ENCODE data around the gene PGAP2. TPM values are rescaled to one million over a fixed set of nuclear protein-coding genes. Genes with fewer than 3 reads are reported as not detected.

Gene PGAP2
- total and polyA plus RNA-seq, 2 experiments from 2014 or later: 39.3 to 43.2 TPM

GRCh38 chr11:3867209-3868091, 59.1 kb downstream of the PGAP2 start:
- H4K20me1 ChIP-seq (replicated peaks; ENCODE audit: insufficient read depth): no peaks in the 10 kb centered on the region; the same call in 1 of the 2 replicates
- H3K36me3 ChIP-seq (ENCODE audit: insufficient read depth): no peaks in the 10 kb centered on the region
- no peaks in the 10 kb centered on the region for H3K27me3 ChIP-seq (ENCODE audit: insufficient read depth)
- H3K27ac ChIP-seq (ENCODE audit: low read depth): no peak overlapping the region
- no peaks in the 10 kb centered on the region for H3K36me3 Mint-ChIP-seq (ENCODE audit: low read depth)
- H2AFZ ChIP-seq: no peak overlapping the region
- H3K4me3 ChIP-seq: no peak overlapping the region
- H3K9me3 Mint-ChIP-seq: no peaks in the 10 kb centered on the region
- no peak overlapping the region for H3K4me2 ChIP-seq
- peaks cover 2% of the 10 kb centered on the region for H3K27me3 Mint-ChIP-seq (ENCODE audit: insufficient read depth, low read depth, poor library complexity)
- no peak overlapping the region for H3K4me3 Mint-ChIP-seq
- peaks cover 9% of the 10 kb centered on the region for H3K4me1 Mint-ChIP-seq
- no peak overlapping the region for H3K27ac Mint-ChIP-seq
- ATAC-seq (no peak), DNase-seq (ENCODE audit: low spot score) (no peak)
- no peaks in the 10 kb centered on the region for H3K79me2 ChIP-seq (replicated peaks; ENCODE audit: insufficient read depth)
- H3K4me1 ChIP-seq (ENCODE audit: insufficient read depth): peaks cover 10% of the 10 kb centered on the region; the same call in 1 of the 2 replicates
- no peaks in the 10 kb centered on the region for H3F3A ChIP-seq (replicated peaks; ENCODE audit: low read depth)
- TF ChIP-seq JUNB (IDR thresholded peaks at IDR 0.05; ENCODE audit: unreplicated experiment): no peak
- TF ChIP-seq CTCF (conservative IDR thresholded peaks at IDR 0.05; ENCODE audit: low read depth in 2 of 2): no peak
- no peak for TF ChIP-seq ZNF114 (CRISPR knock-in tag; IDR thresholded peaks at IDR 0.05)
- TF ChIP-seq ZNF331 (CRISPR knock-in tag; IDR thresholded peaks at IDR 0.05; ENCODE audit: low read depth): no peak
- no peak for TF ChIP-seq EZH2 (IDR thresholded peaks at IDR 0.05; ENCODE audit: low read depth, unreplicated experiment)
- TF ChIP-seq ZNF462 (CRISPR knock-in tag; IDR thresholded peaks at IDR 0.05): no peak
- TF ChIP-seq STAT1 (IDR thresholded peaks at IDR 0.05; ENCODE audit: unreplicated experiment): no peak
- no peak for TF ChIP-seq NANOG (IDR thresholded peaks at IDR 0.05; ENCODE audit: borderline replicate concordance)
- TF ChIP-seq REST (IDR thresholded peaks at IDR 0.05; ENCODE audit: unreplicated experiment): no peak
- no peak for TF ChIP-seq POLR2AphosphoS5 (IDR thresholded peaks at IDR 0.05; ENCODE audit: low read depth)
- TF ChIP-seq CREB1 (CRISPR knock-in tag; IDR thresholded peaks at IDR 0.05; ENCODE audit: low read depth): no peak
- H3K9me2 ChIP-seq (ENCODE audit: insufficient read depth): no peaks in the 10 kb centered on the region
